ENCODE measurements around the gene AAGAB.
"Not testable (repeated sequence)": the region's sequence is repeated elsewhere in the genome, so short reads cannot be mapped to it uniquely, and the experiment has no call there.

AAGAB gene, protein sequence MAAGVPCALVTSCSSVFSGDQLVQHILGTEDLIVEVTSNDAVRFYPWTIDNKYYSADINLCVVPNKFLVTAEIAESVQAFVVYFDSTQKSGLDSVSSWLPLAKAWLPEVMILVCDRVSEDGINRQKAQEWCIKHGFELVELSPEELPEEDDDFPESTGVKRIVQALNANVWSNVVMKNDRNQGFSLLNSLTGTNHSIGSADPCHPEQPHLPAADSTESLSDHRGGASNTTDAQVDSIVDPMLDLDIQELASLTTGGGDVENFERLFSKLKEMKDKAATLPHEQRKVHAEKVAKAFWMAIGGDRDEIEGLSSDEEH

DNA sequence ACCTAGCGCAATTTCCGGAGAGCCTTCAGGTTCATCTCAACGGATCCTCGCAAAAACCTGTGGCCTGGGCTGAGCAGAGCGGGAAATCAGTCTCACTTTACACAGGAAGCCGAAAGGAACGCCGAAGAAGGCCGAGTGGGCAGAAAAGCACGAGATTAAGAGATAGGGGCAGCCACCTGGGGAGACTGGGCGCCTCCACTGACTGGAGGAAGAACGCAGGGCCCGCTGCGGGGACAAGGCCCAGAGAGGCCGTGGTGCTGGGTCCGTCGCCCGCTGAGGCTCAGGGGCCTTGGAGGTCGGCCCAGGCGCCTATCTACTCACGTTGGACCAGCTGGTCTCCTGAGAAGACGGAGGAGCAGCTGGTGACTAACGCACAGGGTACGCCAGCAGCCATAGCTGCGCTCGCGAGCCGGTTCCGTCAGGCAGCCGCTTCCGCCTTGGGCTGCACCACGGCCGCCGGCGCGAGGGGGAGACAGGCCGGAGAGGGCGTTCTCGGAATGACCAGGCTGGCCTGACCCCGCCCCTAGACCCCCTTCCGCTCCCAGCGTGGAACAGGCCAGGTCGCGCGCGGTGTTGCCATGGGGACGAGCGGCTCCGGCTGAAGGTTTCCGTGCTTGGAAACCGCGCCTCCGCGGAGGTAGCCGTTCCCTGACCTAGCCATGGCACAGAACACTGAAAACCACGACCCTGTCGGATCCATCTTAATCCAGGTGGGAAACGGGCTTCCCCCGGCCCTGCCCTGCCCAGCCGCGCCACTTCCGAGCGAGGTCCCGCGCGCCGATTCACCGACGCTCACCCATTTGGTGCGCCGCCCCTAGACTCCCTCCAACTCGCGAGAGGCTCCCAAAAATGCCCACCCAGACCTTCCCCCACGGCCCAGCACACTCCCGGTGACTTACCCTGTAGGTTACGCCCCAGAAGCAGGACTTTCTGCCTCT lies at the start of gene AAGAB, which contains the start of gene IQCH:
Gene AAGAB, minus strand, starts transcription at position 424 of the 938 bp plus-strand sequence. Its CDS starts 30 bp downstream, at position 394.
Gene IQCH, plus strand, starts transcription at position 549 of the 938 bp plus-strand sequence. Its CDS starts 111 bp downstream, at position 660.
- no peaks in the 10 kb centered on the region for H3K9me3 Mint-ChIP-seq
- peaks cover 43% of the 10 kb centered on the region for H3K4me1 Mint-ChIP-seq (ENCODE audit: low read depth)
- H3K4me3 Mint-ChIP-seq: peak within 1 kb of the TSS; percentile 99
- peaks cover 15% of the 10 kb centered on the region for H3K36me3 Mint-ChIP-seq (ENCODE audit: low read depth)
- H3K27ac Mint-ChIP-seq: peak within 1 kb of the TSS; percentile 97
- H3K27me3 Mint-ChIP-seq: peaks cover 3% of the 10 kb centered on the region

DNA sequence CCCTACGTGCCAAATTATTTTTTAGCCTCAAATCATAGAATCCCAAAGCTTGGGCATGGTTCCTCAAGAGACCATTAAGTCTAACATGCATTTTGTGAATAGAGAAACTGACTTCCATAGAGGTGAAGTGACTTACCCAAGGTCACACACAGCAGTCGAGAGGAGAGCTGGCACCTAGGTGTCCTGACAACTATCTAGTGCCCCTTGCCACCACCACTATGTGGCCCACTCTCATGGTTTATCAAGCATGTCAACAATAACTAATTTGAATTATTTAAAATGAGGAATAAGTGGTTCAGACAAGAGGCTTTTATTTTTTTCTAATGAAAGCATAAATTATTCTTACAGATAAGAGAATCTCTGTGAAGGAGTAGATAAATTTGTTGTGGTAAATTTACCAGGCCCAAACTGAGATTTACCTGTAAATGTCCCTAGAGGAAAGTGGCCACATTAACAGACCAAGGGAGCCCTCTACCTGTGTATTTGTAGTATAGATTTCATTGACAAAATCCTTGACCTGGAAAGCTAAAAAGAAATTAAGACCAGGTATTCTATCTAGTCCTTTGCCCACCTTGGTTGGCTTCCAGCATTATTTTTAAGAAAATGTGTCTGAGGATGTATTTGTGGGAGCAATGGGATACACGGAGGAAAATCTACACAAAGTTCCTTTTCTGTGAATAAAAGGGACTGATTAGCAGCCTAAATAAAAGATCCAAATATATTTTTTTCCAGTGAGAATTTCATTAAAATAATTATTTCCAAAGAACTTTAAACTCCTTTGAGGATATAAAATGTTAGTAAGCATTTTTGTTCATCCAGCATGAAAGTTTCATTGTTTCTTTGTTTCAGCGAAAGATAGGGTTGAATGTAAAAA lies 49.3 kb upstream of the AAGAB start:
- Mint-ChIP-seq H3K4me3 (no peak overlapping the region), H3K36me3 (ENCODE audit: low read depth) (no peaks in the 10 kb centered on the region), H3K27me3 (peaks cover 13% of the 10 kb centered on the region), H3K4me1 (ENCODE audit: low read depth) (peaks cover 16% of the 10 kb centered on the region), H3K9me3 (no peaks in the 10 kb centered on the region), H3K27ac (no peak overlapping the region)

DNA sequence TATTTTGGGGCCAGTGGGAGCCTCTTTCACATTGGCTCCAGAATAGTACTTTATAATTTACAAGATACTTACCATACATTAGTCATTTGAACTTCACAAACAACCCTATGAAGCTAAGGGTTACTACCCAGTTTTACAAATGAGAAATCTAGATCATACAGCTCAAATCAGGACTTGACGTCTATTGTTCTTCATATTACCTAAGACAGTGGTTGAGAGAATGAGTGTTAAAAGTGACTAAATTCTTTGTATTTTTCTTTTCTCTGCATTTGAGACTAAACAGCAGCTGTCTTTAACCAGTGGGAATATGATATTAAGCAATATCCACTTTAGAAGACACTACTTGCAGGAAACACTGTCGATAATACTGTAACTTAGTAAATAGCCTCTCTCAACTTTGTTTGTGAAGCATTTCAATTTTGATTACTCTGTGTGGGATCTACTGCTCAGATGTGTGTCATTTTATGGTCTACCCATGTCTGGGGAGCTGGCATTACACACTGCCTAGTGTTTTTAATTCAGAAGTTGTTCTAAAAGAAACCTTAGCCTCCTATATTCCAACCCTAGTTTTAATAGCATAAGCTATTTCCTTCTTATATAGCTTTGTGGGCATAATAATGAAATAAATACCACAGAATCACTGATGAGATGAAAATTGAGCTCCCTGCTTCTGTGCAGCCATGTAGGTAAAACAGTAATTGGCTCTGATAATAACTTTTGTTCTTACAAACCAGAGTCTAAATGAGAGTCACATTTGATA lies 46.0 kb upstream of the AAGAB start:
- Mint-ChIP-seq H3K36me3 (ENCODE audit: low read depth) (no peaks in the 10 kb centered on the region), H3K27ac (no peak overlapping the region), H3K9me3 (no peaks in the 10 kb centered on the region)

DNA sequence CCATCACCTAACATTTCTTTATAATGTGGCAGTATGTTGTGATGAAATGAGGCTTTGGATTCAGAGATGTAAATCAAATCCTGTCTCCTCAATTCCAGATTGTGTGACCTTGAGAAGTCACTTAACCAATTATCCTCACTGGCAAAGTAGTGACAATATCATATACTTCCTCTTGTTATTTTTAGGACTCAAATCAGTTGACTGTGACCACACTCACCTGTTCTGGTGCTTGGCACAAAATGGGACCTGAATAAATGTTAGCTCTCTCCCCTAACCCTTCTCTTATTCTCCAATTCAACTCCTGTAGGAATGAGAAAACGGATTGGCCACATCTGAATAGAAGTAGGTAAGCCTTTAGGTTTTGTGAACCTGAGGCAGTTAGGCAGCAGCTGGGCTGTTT lies 42.2 kb upstream of the AAGAB start:
- no peaks in the 10 kb centered on the region for H3K36me3 Mint-ChIP-seq (ENCODE audit: low read depth)
- H3K27ac Mint-ChIP-seq: no peak overlapping the region
- peaks cover 4% of the 10 kb centered on the region for H3K27me3 Mint-ChIP-seq
- no peak overlapping the region for H3K4me3 Mint-ChIP-seq
- peaks cover 5% of the 10 kb centered on the region for H3K4me1 Mint-ChIP-seq (ENCODE audit: low read depth)
- no peaks in the 10 kb centered on the region for H3K9me3 Mint-ChIP-seq

More for the DNA sequence above, 46.0 kb upstream of the AAGAB start:
- Mint-ChIP-seq H3K4me1 (ENCODE audit: low read depth) (peaks cover 5% of the 10 kb centered on the region), H3K4me3 (no peak overlapping the region), H3K27me3 (peaks cover 6% of the 10 kb centered on the region)

DNA sequence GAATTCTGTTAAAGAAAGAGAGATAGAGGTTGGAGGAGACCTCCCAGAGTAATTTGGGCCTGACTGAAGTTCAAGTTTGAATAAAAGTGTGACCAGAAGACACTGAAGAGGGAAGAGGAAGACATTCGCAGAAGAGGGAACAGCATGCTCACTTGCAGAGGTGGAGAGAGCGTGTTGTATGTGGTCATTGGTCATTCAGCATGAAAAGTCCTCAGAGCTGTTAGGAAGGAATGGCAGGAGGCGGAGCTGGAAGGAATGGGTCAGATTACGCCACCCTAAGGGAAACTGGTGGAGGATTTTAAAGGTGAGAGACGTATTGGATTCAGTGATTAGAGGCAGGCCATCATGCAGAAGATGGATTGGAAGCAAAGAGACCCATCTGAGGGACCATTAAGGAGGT lies 41.7 kb upstream of the AAGAB start:
- Mint-ChIP-seq H3K9me3 (no peaks in the 10 kb centered on the region), H3K4me3 (no peak overlapping the region), H3K36me3 (ENCODE audit: low read depth) (no peaks in the 10 kb centered on the region), H3K27ac (no peak overlapping the region), H3K4me1 (ENCODE audit: low read depth) (peaks cover 5% of the 10 kb centered on the region), H3K27me3 (peaks cover 4% of the 10 kb centered on the region)

DNA sequence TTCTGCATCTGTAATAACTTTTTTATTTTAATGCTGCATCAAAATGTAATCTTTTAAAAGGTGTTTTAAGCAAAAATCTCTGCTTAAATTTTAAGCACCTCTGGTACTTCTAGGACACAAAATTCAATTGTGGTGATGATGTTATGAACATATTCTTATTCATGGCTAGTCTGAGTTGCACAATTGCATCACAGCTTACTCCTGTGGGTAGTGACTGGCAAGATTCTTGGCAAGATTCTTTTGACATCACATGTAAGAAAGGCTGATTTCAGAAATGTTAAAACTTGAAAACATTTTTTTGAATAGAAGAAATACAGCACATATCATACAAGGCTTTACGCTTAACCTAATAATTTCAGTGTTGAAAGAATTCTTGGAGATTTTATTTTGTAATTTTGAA lies 35.9 kb upstream of the AAGAB start:
- no peaks in the 10 kb centered on the region for H3K4me1 Mint-ChIP-seq (ENCODE audit: low read depth)
- no peaks in the 10 kb centered on the region for H3K36me3 Mint-ChIP-seq (ENCODE audit: low read depth)
- peaks cover 3% of the 10 kb centered on the region for H3K9me3 Mint-ChIP-seq
- H3K4me3 Mint-ChIP-seq: no peak overlapping the region
- H3K27me3 Mint-ChIP-seq: peaks cover 7% of the 10 kb centered on the region
- no peak overlapping the region for H3K27ac Mint-ChIP-seq

DNA sequence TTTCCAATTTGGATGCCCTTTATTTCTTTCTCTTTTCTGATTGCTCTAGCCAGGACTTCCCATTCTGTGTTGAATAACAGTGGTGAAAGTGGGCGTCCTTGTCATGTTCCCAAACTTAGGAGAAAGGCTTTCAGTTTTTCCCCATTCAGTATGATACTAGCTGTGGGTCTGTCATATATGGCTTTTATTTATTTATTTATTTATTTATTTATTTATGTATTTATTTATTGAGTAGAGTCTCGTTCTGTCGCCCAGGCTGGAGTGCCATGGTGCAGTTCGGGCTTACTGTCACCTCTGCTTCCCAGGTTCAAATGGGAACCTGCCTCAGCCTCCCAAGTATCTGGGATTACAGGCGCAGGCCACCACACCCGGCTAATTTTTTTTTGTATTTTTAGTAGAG lies 31.9 kb upstream of the AAGAB start:
- not testable (repeated sequence) for H3K4me3 Mint-ChIP-seq; H3K36me3 Mint-ChIP-seq (ENCODE audit: low read depth); H3K27me3 Mint-ChIP-seq; H3K27ac Mint-ChIP-seq; H3K9me3 Mint-ChIP-seq; H3K4me1 Mint-ChIP-seq (ENCODE audit: low read depth)

DNA sequence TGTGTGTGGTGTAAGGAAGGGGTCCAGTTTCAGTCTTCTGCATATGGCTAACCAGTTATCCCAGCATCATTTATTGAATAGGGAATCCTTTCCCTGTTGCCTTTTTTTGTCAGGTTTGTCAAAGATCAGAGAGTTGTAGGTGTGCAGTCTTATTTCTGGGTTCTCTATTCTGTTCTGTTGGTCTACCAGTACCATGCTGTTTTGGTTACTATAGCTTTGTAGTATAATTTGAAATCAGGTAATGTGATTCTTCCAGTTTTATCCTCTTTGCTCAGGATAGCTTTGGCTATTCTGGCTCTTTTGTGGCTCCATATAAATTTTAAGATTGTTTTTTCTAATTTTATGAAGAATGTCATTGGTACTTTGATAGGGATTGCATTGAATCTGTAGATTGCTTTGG lies 31.2 kb upstream of the AAGAB start:
- not testable (repeated sequence) for H3K27me3 Mint-ChIP-seq; H3K27ac Mint-ChIP-seq; H3K4me3 Mint-ChIP-seq; H3K4me1 Mint-ChIP-seq (ENCODE audit: low read depth); H3K9me3 Mint-ChIP-seq; H3K36me3 Mint-ChIP-seq (ENCODE audit: low read depth)

DNA sequence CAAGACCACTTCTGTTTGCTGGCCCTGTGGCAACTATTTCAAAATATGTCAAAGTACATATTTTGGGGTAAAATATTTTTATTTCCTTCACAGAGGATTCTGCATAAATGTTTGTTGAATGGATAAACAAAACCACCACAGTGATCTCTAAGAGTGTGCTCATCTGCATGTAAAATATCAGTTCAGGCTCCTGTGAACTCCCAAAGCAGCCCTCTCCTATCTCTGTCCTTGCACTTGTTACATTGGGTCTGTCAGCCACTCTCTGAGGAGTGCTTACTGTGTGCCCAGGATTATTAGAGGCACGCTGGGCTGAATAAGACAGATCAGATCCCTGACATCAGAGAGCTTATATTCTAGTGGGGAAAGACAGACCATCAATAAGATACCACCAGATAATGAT lies 27.3 kb upstream of the AAGAB start:
- Mint-ChIP-seq H3K4me3 (no peak overlapping the region), H3K36me3 (ENCODE audit: low read depth) (no peaks in the 10 kb centered on the region), H3K4me1 (ENCODE audit: low read depth) (no peaks in the 10 kb centered on the region), H3K27me3 (peaks cover 8% of the 10 kb centered on the region), H3K27ac (no peak overlapping the region), H3K9me3 (peaks cover 5% of the 10 kb centered on the region)

DNA sequence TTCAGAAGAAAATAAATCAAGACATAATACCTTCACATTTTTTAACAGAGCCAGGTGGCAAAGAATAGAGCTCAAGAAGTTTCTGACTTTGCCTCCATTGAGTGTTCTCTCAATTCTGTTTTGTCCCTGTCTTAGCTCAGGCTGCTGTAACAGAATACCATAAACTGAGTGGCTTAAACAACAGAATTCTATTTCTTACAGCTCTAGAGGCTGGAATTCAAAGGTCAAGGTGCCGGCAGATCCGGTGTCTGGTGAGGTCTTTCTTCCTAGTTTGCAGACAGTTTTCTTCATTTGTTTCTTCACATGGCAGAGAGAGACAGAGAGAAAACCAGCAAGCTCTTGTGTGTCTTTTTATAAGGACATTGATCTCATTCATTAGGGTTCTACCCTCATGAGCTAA lies 25.8 kb upstream of the AAGAB start:
- no peak overlapping the region for H3K4me3 Mint-ChIP-seq
- H3K9me3 Mint-ChIP-seq: peaks cover under 1% of the 10 kb centered on the region
- H3K27me3 Mint-ChIP-seq: peaks cover 4% of the 10 kb centered on the region
- peaks cover 1% of the 10 kb centered on the region for H3K36me3 Mint-ChIP-seq (ENCODE audit: low read depth)
- no peak overlapping the region for H3K27ac Mint-ChIP-seq
- no peaks in the 10 kb centered on the region for H3K4me1 Mint-ChIP-seq (ENCODE audit: low read depth)

DNA sequence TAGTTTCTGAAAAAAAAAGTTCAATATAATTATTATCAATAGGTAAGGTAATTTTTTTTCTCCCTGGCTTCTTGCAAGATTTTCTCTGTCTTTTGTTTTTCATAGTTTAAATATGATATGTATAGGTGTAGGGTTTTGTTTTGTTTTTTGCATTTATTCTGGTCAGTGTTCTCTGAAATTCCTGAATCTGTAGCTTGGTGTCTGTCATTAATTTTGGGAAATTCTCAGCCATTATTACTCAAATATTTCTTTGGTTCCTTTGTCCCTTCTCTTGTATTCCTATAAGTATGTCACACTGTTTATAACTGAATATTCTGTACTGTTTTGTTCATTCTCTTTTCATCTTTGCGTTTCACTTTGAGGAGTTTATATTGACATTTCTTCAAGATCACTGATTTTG lies 22.2 kb upstream of the AAGAB start:
- peaks cover 14% of the 10 kb centered on the region for H3K36me3 Mint-ChIP-seq (ENCODE audit: low read depth)
- peaks cover 4% of the 10 kb centered on the region for H3K27me3 Mint-ChIP-seq
- no peak overlapping the region for H3K4me3 Mint-ChIP-seq
- H3K4me1 Mint-ChIP-seq (ENCODE audit: low read depth): no peaks in the 10 kb centered on the region
- peaks cover 14% of the 10 kb centered on the region for H3K9me3 Mint-ChIP-seq
- H3K27ac Mint-ChIP-seq: no peak overlapping the region

DNA sequence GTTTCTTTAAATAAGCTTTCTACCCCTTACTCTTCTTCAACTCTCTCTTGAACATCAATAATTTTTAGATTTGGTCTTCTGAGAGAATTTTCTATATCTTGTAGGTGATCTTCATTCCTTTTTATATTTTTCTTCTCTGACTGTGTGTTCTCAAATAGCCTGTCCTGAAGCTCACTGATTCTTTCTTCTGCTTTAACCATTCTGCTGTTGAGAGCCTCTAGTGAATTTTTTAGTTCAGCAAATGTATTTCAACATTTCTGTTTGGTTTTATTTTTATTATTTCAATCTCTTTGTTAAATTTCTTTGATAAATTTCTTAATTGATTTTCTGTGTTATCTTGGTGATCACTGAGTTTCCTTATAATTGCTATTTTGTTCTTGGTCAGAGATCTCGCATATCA lies 19.8 kb upstream of the AAGAB start:
- H3K4me3 Mint-ChIP-seq: no peak overlapping the region
- H3K4me1 Mint-ChIP-seq (ENCODE audit: low read depth): no peaks in the 10 kb centered on the region
- H3K9me3 Mint-ChIP-seq: peaks cover 14% of the 10 kb centered on the region
- no peak overlapping the region for H3K27ac Mint-ChIP-seq
- peaks cover 9% of the 10 kb centered on the region for H3K27me3 Mint-ChIP-seq
- peaks cover 14% of the 10 kb centered on the region for H3K36me3 Mint-ChIP-seq (ENCODE audit: low read depth)

DNA sequence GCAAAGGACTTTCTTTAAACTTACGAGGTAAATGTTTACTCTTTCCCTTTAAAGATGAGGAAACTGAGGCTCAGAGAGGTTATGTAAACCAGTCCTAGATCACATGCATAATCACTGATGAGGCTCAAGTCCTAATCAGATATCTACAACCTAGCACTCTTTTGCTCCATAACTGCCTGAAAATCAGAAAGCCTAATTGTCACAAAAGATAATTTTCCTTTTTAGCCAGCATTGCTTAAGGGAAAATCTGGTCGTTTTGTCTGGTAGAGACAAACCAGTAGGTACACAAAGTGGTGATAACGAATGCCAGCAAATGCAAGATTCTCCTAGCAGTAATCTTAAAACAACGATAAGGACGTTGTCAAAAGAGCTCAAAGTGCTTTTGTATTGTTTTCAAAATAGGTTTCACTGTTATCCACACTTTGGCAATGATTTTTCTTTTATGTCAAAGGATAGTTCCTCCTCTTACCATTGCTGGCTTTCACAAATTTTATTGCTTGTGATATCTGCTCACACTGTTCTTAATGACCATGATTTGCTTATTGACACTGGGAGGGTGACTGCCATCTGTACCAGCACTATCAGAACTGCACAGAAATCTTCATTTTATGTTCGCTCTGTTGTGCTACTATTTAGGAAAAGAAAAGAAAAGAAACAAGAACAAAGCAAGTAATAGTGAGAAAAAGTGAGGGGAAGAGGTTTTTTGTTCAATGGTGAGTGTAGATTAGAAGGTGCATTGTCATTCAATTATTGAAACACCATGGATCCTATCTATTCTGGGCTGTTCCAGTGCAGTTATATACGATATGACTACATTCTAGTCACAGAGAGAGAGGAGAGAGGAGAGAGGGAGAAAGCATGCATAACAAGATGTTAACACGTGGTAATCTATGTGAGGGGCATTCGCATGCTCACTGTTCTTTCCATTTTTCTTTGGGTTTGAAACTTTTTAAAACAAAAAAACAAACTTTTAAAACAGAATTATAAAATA lies 13.8 kb upstream of the AAGAB start:
- Mint-ChIP-seq H3K36me3 (ENCODE audit: low read depth) (no peaks in the 10 kb centered on the region), H3K9me3 (peaks cover 5% of the 10 kb centered on the region), H3K27me3 (peaks cover 5% of the 10 kb centered on the region), H3K4me1 (ENCODE audit: low read depth) (no peaks in the 10 kb centered on the region), H3K27ac (no peak overlapping the region), H3K4me3 (no peak overlapping the region)

Data from stimulated activated naive CD8-positive, alpha-beta T cell treated with anti-CD3 and anti-CD28 coated beads, Interleukin-15, Interleukin-2, amounts not matched to agents 100 ng/mL and 50 ng/mL, for 24 hours (primary cell).